ENCODE data around the gene APBA2.

DNA sequence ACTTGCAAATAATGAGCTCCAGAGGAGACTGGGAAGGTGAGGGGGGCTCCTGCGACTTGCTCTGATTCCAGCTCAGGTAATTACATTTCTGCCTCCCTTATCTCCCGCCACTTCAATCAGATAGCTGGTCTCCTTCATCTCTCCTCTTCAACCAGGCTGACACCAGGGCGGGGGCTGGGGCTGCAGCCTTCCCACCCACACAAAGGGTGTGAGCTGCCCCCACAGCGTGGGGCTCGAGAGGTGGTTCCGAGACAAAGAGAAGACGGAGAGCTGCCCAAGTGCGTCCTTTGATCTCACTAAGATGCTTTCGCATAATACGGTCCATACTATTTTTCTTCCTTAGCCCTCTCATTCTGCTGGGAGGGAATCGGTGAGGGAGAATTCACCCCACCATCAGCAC lies 244.2 kb downstream of the APBA2 start:
- no peak for TF ChIP-seq POLR2A (IDR thresholded peaks at IDR 0.05)
- TF ChIP-seq, protein P1, sequence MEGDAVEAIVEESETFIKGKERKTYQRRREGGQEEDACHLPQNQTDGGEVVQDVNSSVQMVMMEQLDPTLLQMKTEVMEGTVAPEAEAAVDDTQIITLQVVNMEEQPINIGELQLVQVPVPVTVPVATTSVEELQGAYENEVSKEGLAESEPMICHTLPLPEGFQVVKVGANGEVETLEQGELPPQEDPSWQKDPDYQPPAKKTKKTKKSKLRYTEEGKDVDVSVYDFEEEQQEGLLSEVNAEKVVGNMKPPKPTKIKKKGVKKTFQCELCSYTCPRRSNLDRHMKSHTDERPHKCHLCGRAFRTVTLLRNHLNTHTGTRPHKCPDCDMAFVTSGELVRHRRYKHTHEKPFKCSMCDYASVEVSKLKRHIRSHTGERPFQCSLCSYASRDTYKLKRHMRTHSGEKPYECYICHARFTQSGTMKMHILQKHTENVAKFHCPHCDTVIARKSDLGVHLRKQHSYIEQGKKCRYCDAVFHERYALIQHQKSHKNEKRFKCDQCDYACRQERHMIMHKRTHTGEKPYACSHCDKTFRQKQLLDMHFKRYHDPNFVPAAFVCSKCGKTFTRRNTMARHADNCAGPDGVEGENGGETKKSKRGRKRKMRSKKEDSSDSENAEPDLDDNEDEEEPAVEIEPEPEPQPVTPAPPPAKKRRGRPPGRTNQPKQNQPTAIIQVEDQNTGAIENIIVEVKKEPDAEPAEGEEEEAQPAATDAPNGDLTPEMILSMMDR (IDR thresholded peaks at IDR 0.05): no peak

Data from stomach (tissue), 4 donors.